Measurements from ENCODE around the gene DOK1.

Gene DOK1

GRCh38 chr2:74577448-74577847 is 22.9 kb downstream of the DOK1 start:
- Histone ChIP-seq H2AK5ac (ENCODE audit: low read length) (no peak overlapping the region), H3K79me2 (ENCODE audit: control insufficient read depth, insufficient read depth, low read length, poor library complexity) (no peaks in the 10 kb centered on the region), H3K18ac (ENCODE audit: low read length) (no peak overlapping the region), H3K9ac (ENCODE audit: low read length) (no peak overlapping the region), H2BK120ac (ENCODE audit: insufficient read depth, low read length, poor library complexity) (no peak overlapping the region), H3K9me3 (ENCODE audit: insufficient read depth, low read depth, low read length) (no peaks in the 10 kb centered on the region), H3K79me1 (ENCODE audit: low read length) (no peaks in the 10 kb centered on the region), H2AFZ (ENCODE audit: insufficient read depth, low read length, poor library complexity) (no peak overlapping the region), H3K4me2 (ENCODE audit: low read length) (no peak overlapping the region), H3K27ac (ENCODE audit: low read depth, low read length) (no peak overlapping the region), H3K4me1 (ENCODE audit: control insufficient read depth in 1 of 2, insufficient read depth in 2 of 2, low read length in 2 of 2) (no peaks in the 10 kb centered on the region), H3K14ac (ENCODE audit: low read length) (no peak overlapping the region), H4K8ac (ENCODE audit: low read depth, low read length) (no peak overlapping the region), H2BK5ac (ENCODE audit: low read depth, low read length, poor library complexity) (no peak overlapping the region), H4K91ac (ENCODE audit: low read depth, low read length) (no peak overlapping the region), H3K4me3 (ENCODE audit: low read depth, low read length) (no peak overlapping the region), H3K4ac (ENCODE audit: low read depth, low read length) (no peak overlapping the region), H3K36me3 (ENCODE audit: control insufficient read depth in 1 of 2, insufficient read depth in 2 of 2, low read length in 2 of 2) (no peaks in the 10 kb centered on the region), H3K27me3 (ENCODE audit: insufficient read depth, low read length) (no peaks in the 10 kb centered on the region), H4K12ac (ENCODE audit: low read depth, low read length) (no peak overlapping the region), H2BK12ac (ENCODE audit: low read length) (no peak overlapping the region), H3K23ac (ENCODE audit: low read length) (no peak overlapping the region)
- WGBS (ENCODE audit: extremely low coverage, insufficient coverage, insufficient read length), result no CpG with 5 or more reads among the region's 2 CpGs
- DNase-seq, result no peak

GRCh38 chr2:74578408-74578807 is 23.9 kb downstream of the DOK1 start:
- no peak overlapping the region for H3K27ac ChIP-seq (ENCODE audit: low read depth, low read length)
- no peak for DNase-seq
- H3K79me1 ChIP-seq (ENCODE audit: low read length), result peaks cover 2% of the 10 kb centered on the region
- H3K4me2 ChIP-seq (ENCODE audit: low read length), result no peak overlapping the region
- no peak overlapping the region for H2AFZ ChIP-seq (ENCODE audit: insufficient read depth, low read length, poor library complexity)
- H3K9ac ChIP-seq (ENCODE audit: low read length), result no peak overlapping the region
- H2AK5ac ChIP-seq (ENCODE audit: low read length), result no peak overlapping the region
- H4K12ac ChIP-seq (ENCODE audit: low read depth, low read length), result no peak overlapping the region
- no peak overlapping the region for H3K23ac ChIP-seq (ENCODE audit: low read length)
- H2BK5ac ChIP-seq (ENCODE audit: low read depth, low read length, poor library complexity), result no peak overlapping the region
- no peak overlapping the region for H2BK12ac ChIP-seq (ENCODE audit: low read length)
- no peak overlapping the region for H4K91ac ChIP-seq (ENCODE audit: low read depth, low read length)
- H3K36me3 ChIP-seq (ENCODE audit: control insufficient read depth in 1 of 2, insufficient read depth in 2 of 2, low read length in 2 of 2), result no peaks in the 10 kb centered on the region
- H3K4ac ChIP-seq (ENCODE audit: low read depth, low read length), result no peak overlapping the region
- H3K4me1 ChIP-seq (ENCODE audit: control insufficient read depth in 1 of 2, insufficient read depth in 2 of 2, low read length in 2 of 2), result peaks cover 3% of the 10 kb centered on the region in 2 experiments
- no peaks in the 10 kb centered on the region for H3K9me3 ChIP-seq (ENCODE audit: insufficient read depth, low read depth, low read length)
- no peak overlapping the region for H3K4me3 ChIP-seq (ENCODE audit: low read depth, low read length)
- no peaks in the 10 kb centered on the region for H3K79me2 ChIP-seq (ENCODE audit: control insufficient read depth, insufficient read depth, low read length, poor library complexity)
- no peak overlapping the region for H4K8ac ChIP-seq (ENCODE audit: low read depth, low read length)
- H3K18ac ChIP-seq (ENCODE audit: low read length), result no peak overlapping the region
- no CpG with 5 or more reads among the region's 3 CpGs for WGBS (ENCODE audit: extremely low coverage, insufficient coverage, insufficient read length)
- no peak overlapping the region for H2BK120ac ChIP-seq (ENCODE audit: insufficient read depth, low read length, poor library complexity)
- H3K27me3 ChIP-seq (ENCODE audit: insufficient read depth, low read length), result no peaks in the 10 kb centered on the region
- no peak overlapping the region for H3K14ac ChIP-seq (ENCODE audit: low read length)

GRCh38 chr2:74581463-74581862 is 26.9 kb downstream of the DOK1 start:
- Histone ChIP-seq H3K4me3 (ENCODE audit: low read depth, low read length) (no peak overlapping the region), H3K4me2 (ENCODE audit: low read length) (no peak overlapping the region), H4K8ac (ENCODE audit: low read depth, low read length) (no peak overlapping the region), H3K4me1 (ENCODE audit: control insufficient read depth in 1 of 2, insufficient read depth in 2 of 2, low read length in 2 of 2) (peaks cover 3% of the 10 kb centered on the region in 2 experiments), H2BK120ac (ENCODE audit: insufficient read depth, low read length, poor library complexity) (no peak overlapping the region), H2AK5ac (ENCODE audit: low read length) (no peak overlapping the region), H4K12ac (ENCODE audit: low read depth, low read length) (no peak overlapping the region), H3K4ac (ENCODE audit: low read depth, low read length) (no peak overlapping the region), H2BK5ac (ENCODE audit: low read depth, low read length, poor library complexity) (no peak overlapping the region), H3K27me3 (ENCODE audit: insufficient read depth, low read length) (no peaks in the 10 kb centered on the region), H3K9ac (ENCODE audit: low read length) (no peak overlapping the region), H3K36me3 (ENCODE audit: control insufficient read depth in 1 of 2, insufficient read depth in 2 of 2, low read length in 2 of 2) (no peaks in the 10 kb centered on the region), H3K79me1 (ENCODE audit: low read length) (peaks cover 2% of the 10 kb centered on the region), H2BK12ac (ENCODE audit: low read length) (no peak overlapping the region), H2AFZ (ENCODE audit: insufficient read depth, low read length, poor library complexity) (no peak overlapping the region), H4K91ac (ENCODE audit: low read depth, low read length) (no peak overlapping the region), H3K23ac (ENCODE audit: low read length) (no peak overlapping the region), H3K14ac (ENCODE audit: low read length) (no peak overlapping the region), H3K79me2 (ENCODE audit: control insufficient read depth, insufficient read depth, low read length, poor library complexity) (no peaks in the 10 kb centered on the region), H3K18ac (ENCODE audit: low read length) (no peak overlapping the region), H3K9me3 (ENCODE audit: insufficient read depth, low read depth, low read length) (no peaks in the 10 kb centered on the region), H3K27ac (ENCODE audit: low read depth, low read length) (no peak overlapping the region)
- WGBS (ENCODE audit: extremely low coverage, insufficient coverage, insufficient read length), result no CpG with 5 or more reads among the region's 3 CpGs
- no peak for DNase-seq

- H2AFZ ChIP-seq (ENCODE audit: insufficient read depth, low read length, poor library complexity), result no peak overlapping the region
- peaks cover 2% of the 10 kb centered on the region for H3K79me1 ChIP-seq (ENCODE audit: low read length)
- H3K27me3 ChIP-seq (ENCODE audit: insufficient read depth, low read length), result no peaks in the 10 kb centered on the region
- no peaks in the 10 kb centered on the region for H3K36me3 ChIP-seq (ENCODE audit: control insufficient read depth in 1 of 2, insufficient read depth in 2 of 2, low read length in 2 of 2)
- no peak overlapping the region for H3K23ac ChIP-seq (ENCODE audit: low read length)
- H3K9me3 ChIP-seq (ENCODE audit: insufficient read depth, low read depth, low read length), result no peaks in the 10 kb centered on the region
- no peaks in the 10 kb centered on the region for H3K79me2 ChIP-seq (ENCODE audit: control insufficient read depth, insufficient read depth, low read length, poor library complexity)
- H4K12ac ChIP-seq (ENCODE audit: low read depth, low read length), result no peak overlapping the region
- no peak overlapping the region for H2AK5ac ChIP-seq (ENCODE audit: low read length)
- H3K4me1 ChIP-seq (ENCODE audit: control insufficient read depth in 1 of 2, insufficient read depth in 2 of 2, low read length in 2 of 2), result peaks cover 3% of the 10 kb centered on the region in 2 experiments
- H4K91ac ChIP-seq (ENCODE audit: low read depth, low read length), result no peak overlapping the region
- H2BK5ac ChIP-seq (ENCODE audit: low read depth, low read length, poor library complexity), result no peak overlapping the region
- H3K9ac ChIP-seq (ENCODE audit: low read length), result no peak overlapping the region
- no peak overlapping the region for H3K14ac ChIP-seq (ENCODE audit: low read length)
- H3K27ac ChIP-seq (ENCODE audit: low read depth, low read length), result no peak overlapping the region
- H3K4ac ChIP-seq (ENCODE audit: low read depth, low read length), result no peak overlapping the region
- H2BK120ac ChIP-seq (ENCODE audit: insufficient read depth, low read length, poor library complexity), result no peak overlapping the region
- no peak overlapping the region for H3K18ac ChIP-seq (ENCODE audit: low read length)
- DNase-seq, result no peak
- H2BK12ac ChIP-seq (ENCODE audit: low read length), result no peak overlapping the region
- H4K8ac ChIP-seq (ENCODE audit: low read depth, low read length), result no peak overlapping the region
- H3K4me2 ChIP-seq (ENCODE audit: low read length), result no peak overlapping the region
- H3K4me3 ChIP-seq (ENCODE audit: low read depth, low read length), result no peak overlapping the region
- WGBS (ENCODE audit: extremely low coverage, insufficient coverage, insufficient read length), result no CpG with 5 or more reads among the region's 2 CpGs
Observed at GRCh38 chr2:74582184-74582583, 27.7 kb downstream of the DOK1 start.
